HCT116 (cell line): ENCODE results near the gene CASTOR1. TPM values are rescaled to one million over a fixed set of nuclear protein-coding genes. Genes with fewer than 3 reads are reported as not detected.

ENCODE experiments used
- ATAC-seq: fragments of 200-7000 bp; cut with Tn5 transposase; 2 replicates; pipeline ENCODE4 v1.9.1; 2020; ENCODE audit warnings: mild to moderate bottlenecking, moderate library complexity
- BruUV-seq: library from RNA; stranded (reverse); fragments of 400-500 nt; replicated peaks from 2 replicates; lab custom pipeline; 2021; lab: Mats Ljungman, UMichigan
- CTCF ChIA-PET: fragments of 300-600 bp; sonication (Branson Sonifier 250); formaldehyde crosslinking; loops from one replicate; lab custom pipeline; 2021; ENCODE audit warnings: antibody characterized with exemption; lab: Charles Lee
- POLR2A ChIA-PET: fragments of 300-600, 350-600 bp; sonication (Branson Sonifier 250); formaldehyde crosslinking; loops from one replicate; lab custom pipeline; 2021; ENCODE audit warnings: antibody characterized with exemption; lab: Charles Lee
- RAD21 ChIA-PET, 2 experiments: fragments of 300-600 bp; sonication (Branson Sonifier 250); formaldehyde crosslinking; loops; one replicate each; lab custom pipeline; 2023; ENCODE audit warnings: low total read pairs in 2 of 2; ENCODE audit not compliant: uncharacterized antibody in 2 of 2, unreplicated experiment in 2 of 2, low non-redundant PET in 1 of 2; lab: Charles Lee
- DNase-seq: peaks from one replicate; pipeline ENCODE4 v3.0.0-alpha.2; 2010; ENCODE audit warnings: low read depth, low spot score
- H2AFZ ChIP-seq: fragments of 200-600 bp; shearing (Covaris generic), sonication (generic); 2 replicates; pipeline ENCODE4 v1.6.1; 2017; ENCODE audit warnings: low read depth, mixed run types, mixed read lengths, antibody characterized with exemption, low read length; ENCODE audit not compliant: poor library complexity, severe bottlenecking
- H3K27ac ChIP-seq: 2 replicates; pipeline ENCODE4 v1.5.1; 2012; ENCODE audit warnings: low read depth, low read length
- H3K27me3 ChIP-seq: fragments of 200-600 bp; sonication (generic); 2 replicates; pipeline ENCODE4 v1.6.1; 2016; ENCODE audit warnings: mixed run types, low read length, mixed read lengths; ENCODE audit not compliant: insufficient read depth
- H3K36me3 ChIP-seq, 2 experiments: fragments of 200-500 bp in 1 of 2; fragments of 200-600 bp in 1 of 2; sonication (Bioruptor generic) in 1 of 2; sonication (generic) in 1 of 2; 2 replicates each; pipeline versions ENCODE4 v1.5.1 to v1.6.1; 2014 to 2016; ENCODE audit warnings: low read length in 2 of 2, inconsistent platforms in 1 of 2, mixed read lengths in 1 of 2, mixed run types in 1 of 2; ENCODE audit not compliant: insufficient read depth in 2 of 2, control insufficient read depth in 1 of 2
- H3K4me1 ChIP-seq, 2 experiments: fragments of 200-600 bp in 1 of 2; sonication (generic) in 1 of 2; 2 replicates each; pipeline versions ENCODE4 v1.5.1 to v1.6.1; 2012 to 2017; ENCODE audit warnings: low read length in 2 of 2, inconsistent platforms in 1 of 2, mild to moderate bottlenecking in 1 of 2, mixed read lengths in 1 of 2, mixed run types in 1 of 2, moderate library complexity in 1 of 2; ENCODE audit not compliant: insufficient read depth in 2 of 2, control insufficient read depth in 1 of 2
- H3K4me2 ChIP-seq: fragments of 200-600 bp; sonication (generic); 2 replicates; pipeline ENCODE4 v1.6.1; 2017; ENCODE audit warnings: mixed run types, low read length, mixed read lengths
- H3K4me3 ChIP-seq, 2 experiments: fragments of 200-600 bp in 1 of 2; sonication (generic) in 1 of 2; replicated peaks in 1 of 2; 2 replicates each; pipeline ENCODE4 v1.5.1; 2011 to 2016; ENCODE audit warnings: low read length in 2 of 2, control low read depth in 1 of 2, low read depth in 1 of 2, mild to moderate bottlenecking in 1 of 2, mixed read lengths in 1 of 2, mixed run types in 1 of 2
- H3K79me2 ChIP-seq: fragments of 200-600 bp; sonication (generic); 2 replicates; pipeline ENCODE4 v1.6.1; 2017; ENCODE audit warnings: mild to moderate bottlenecking, mixed run types, low read length, moderate library complexity, mixed read lengths; ENCODE audit not compliant: insufficient read depth
- H3K9ac ChIP-seq: fragments of 200-600 bp; sonication (generic); 2 replicates; pipeline ENCODE4 v1.6.1; 2016; ENCODE audit warnings: low read length, mixed read lengths
- H3K9me2 ChIP-seq: fragments of 200-600 bp; sonication (generic), shearing (Covaris generic); 2 replicates; pipeline ENCODE4 v1.6.1; 2017; ENCODE audit warnings: mixed run types, mild to moderate bottlenecking, moderate library complexity; ENCODE audit not compliant: insufficient read depth
- H3K9me3 ChIP-seq, 2 experiments: fragments of 200-500 bp in 1 of 2; fragments of 200-600 bp in 1 of 2; sonication (Bioruptor generic) in 1 of 2; sonication (generic) in 1 of 2; 2 replicates each; pipeline ENCODE4 v1.6.1; 2014 to 2017; ENCODE audit warnings: low read length in 2 of 2, mixed read lengths in 2 of 2, inconsistent platforms in 1 of 2, low read depth in 1 of 2, mild to moderate bottlenecking in 1 of 2, mixed run types in 1 of 2, moderate library complexity in 1 of 2; ENCODE audit not compliant: control insufficient read depth in 1 of 2, insufficient read depth in 1 of 2
- H4K20me1 ChIP-seq: fragments of 200-600 bp; sonication (generic), shearing (Covaris generic); 2 replicates; pipeline ENCODE4 v1.6.1; 2017; ENCODE audit warnings: mixed run types, mild to moderate bottlenecking, moderate library complexity; ENCODE audit not compliant: insufficient read depth
- ATF3 ChIP-seq: IDR thresholded peaks from 2 replicates; pipeline ENCODE4 v1.6.1; 2012
- CBX3 ChIP-seq: IDR thresholded peaks from 2 replicates; pipeline ENCODE4 v1.6.1; 2012; ENCODE audit warnings: low read depth
- CTCF ChIP-seq, 3 experiments: fragments of 200-600 bp in 1 of 3; sonication (generic) in 1 of 3; IDR thresholded peaks in 2 of 3; conservative IDR thresholded peaks in 1 of 3; 2 replicates each; pipeline ENCODE4 v1.5.1; 2012 to 2017; ENCODE audit warnings: low read depth in 2 of 3, low read length in 2 of 3, antibody characterized with exemption in 1 of 3, borderline replicate concordance in 1 of 3, control low read depth in 1 of 3, mild to moderate bottlenecking in 1 of 3, mixed read lengths in 1 of 3, mixed run types in 1 of 3, moderate library complexity in 1 of 3; ENCODE audit not compliant: insufficient read depth in 1 of 3
- EGR1 ChIP-seq: IDR thresholded peaks from 2 replicates; pipeline ENCODE4 v1.6.1; 2012; ENCODE audit warnings: low read depth
- EZH2phosphoT487 ChIP-seq: fragments of 200-600 bp; IDR thresholded peaks from 2 replicates; pipeline ENCODE4 v1.6.1; 2018; ENCODE audit warnings: antibody characterized with exemption, borderline replicate concordance
- JUND ChIP-seq: IDR thresholded peaks from 2 replicates; pipeline ENCODE4 v1.6.1; 2012
- MAX ChIP-seq: IDR thresholded peaks from 2 replicates; pipeline ENCODE4 v1.6.1; 2012
- POLR2A ChIP-seq: IDR thresholded peaks from 2 replicates; pipeline ENCODE4 v1.7.0; 2011; ENCODE audit warnings: borderline replicate concordance; ENCODE audit not compliant: insufficient read depth, insufficient read length; ENCODE audit errors: extremely low read depth
- POLR2AphosphoS5 ChIP-seq: IDR thresholded peaks from 2 replicates; pipeline ENCODE4 v1.6.1; 2011; ENCODE audit warnings: mild to moderate bottlenecking, low read depth, low read length, moderate library complexity
- RAD21 ChIP-seq: IDR thresholded peaks from 2 replicates; pipeline ENCODE4 v1.6.1; 2012; ENCODE audit warnings: low read depth, mild to moderate bottlenecking
- REST ChIP-seq: IDR thresholded peaks from 2 replicates; pipeline ENCODE4 v1.6.1; 2012; ENCODE audit warnings: low read depth
- SIN3A ChIP-seq: IDR thresholded peaks from 2 replicates; pipeline ENCODE4 v1.6.1; 2012; ENCODE audit warnings: low read depth
- SP1 ChIP-seq: IDR thresholded peaks from 2 replicates; pipeline ENCODE4 v1.6.1; 2012; ENCODE audit warnings: low read depth
- SRF ChIP-seq: IDR thresholded peaks from 2 replicates; pipeline ENCODE4 v1.6.1; 2012; ENCODE audit warnings: low read depth
- TCF7L2 ChIP-seq: IDR thresholded peaks from 2 replicates; pipeline ENCODE4 v1.7.0; 2011; ENCODE audit warnings: borderline replicate concordance, inconsistent platforms; ENCODE audit not compliant: insufficient read depth, insufficient read length; ENCODE audit errors: extremely low read depth
- YY1 ChIP-seq: IDR thresholded peaks from 2 replicates; pipeline ENCODE4 v1.6.1; 2011; ENCODE audit warnings: low read length, low read depth, moderate library complexity, mild to moderate bottlenecking; ENCODE audit not compliant: insufficient replicate concordance; ENCODE audit errors: extremely low read depth
- ZNF274 ChIP-seq: fragments of 200-500 bp; sonication (Bioruptor generic); IDR thresholded peaks from 2 replicates; pipeline ENCODE4 v1.6.1; 2014; ENCODE audit warnings: mild to moderate bottlenecking, low read depth, low read length, inconsistent platforms
- intact Hi-C: fragments of 100-400 bp; cut with micrococcal nuclease; formaldehyde crosslinking; loops from 2 replicates; pipeline ENCODE4 v1.10.0; 2022
- total RNA-seq: library from RNA; stranded (reverse); gene quantifications from one replicate; pipeline ENCODE4 v1.2.1, GENCODE V29; 2021; ENCODE audit not compliant: unreplicated experiment

Gene CASTOR1
- total RNA-seq, 1 experiment from 2014 or later: 6.5 TPM

GRCh38 chr22:30294830-30295229 is 5.5 kb upstream of the CASTOR1 start:
- ChIA-PET RAD21 (no interaction called here), CTCF (no interaction called here), POLR2A (no interaction called here)
- no peak overlapping the region for H3K9ac ChIP-seq
- DNase-seq: no peak
- no peaks in the 10 kb centered on the region for H3K9me2 ChIP-seq
- no peak for ATAC-seq
- H3K4me3 ChIP-seq: no peak overlapping the region
- no peak overlapping the region for H3K4me2 ChIP-seq
- no peaks in the 10 kb centered on the region for H3K9me3 ChIP-seq
- no peak overlapping the region for H2AFZ ChIP-seq
- no peaks in the 10 kb centered on the region for H4K20me1 ChIP-seq
- peaks cover 2 to 4% of the 10 kb centered on the region in 2 experiments; a peak in 2 of 4 replicates for H3K36me3 ChIP-seq
- intact Hi-C loops: no loop called here
- TF ChIP-seq POLR2AphosphoS5: no peak
- no peak for TF ChIP-seq TCF7L2
- no peak for TF ChIP-seq SRF
- TF ChIP-seq REST: no peak
- TF ChIP-seq MAX: no peak
- TF ChIP-seq POLR2A: no peak
- no peak for TF ChIP-seq SP1
- no peak for TF ChIP-seq ZNF274
- TF ChIP-seq SIN3A: no peak
- TF ChIP-seq RAD21: no peak
- no peak for TF ChIP-seq CBX3
- no peak for TF ChIP-seq EZH2phosphoT487
- no peak for TF ChIP-seq JUND
- TF ChIP-seq EGR1: no peak
- TF ChIP-seq CTCF (IDR thresholded peaks at IDR 0.05 in 2 of 3, conservative IDR thresholded peaks at IDR 0.05 in 1 of 3; ENCODE audit: borderline replicate concordance in 1 of 3, insufficient read depth in 1 of 3, low read depth in 2 of 3, low read length in 2 of 3): no peak
- TF ChIP-seq ATF3: no peak
- TF ChIP-seq YY1: no peak
- no peak overlapping the region for H3K27ac ChIP-seq
- H3K27me3 ChIP-seq: no peaks in the 10 kb centered on the region
- H3K4me1 ChIP-seq: peaks cover 31 to 33% of the 10 kb centered on the region in 2 experiments
- BruUV-seq: no TSS peak
- no peaks in the 10 kb centered on the region for H3K79me2 ChIP-seq
